HG02798 (cell line): Measurements from ENCODE around the gene BLTP1.
A peak's percentile ranks its signal among the peaks of the same experiment; 100 is the strongest.
"Not testable (repeated sequence)": the region's sequence is repeated elsewhere in the genome, so short reads cannot be mapped to it uniquely, and the experiment has no call there.

ENCODE experiments used
- ATAC-seq: cut with Tn5 transposase; IDR thresholded peaks from one replicate; pipeline ENCODE4 v1.9.1; 2021; ENCODE audit warnings: mild to moderate bottlenecking; ENCODE audit not compliant: unreplicated experiment, poor library complexity

The BLTP1 gene, protein sequence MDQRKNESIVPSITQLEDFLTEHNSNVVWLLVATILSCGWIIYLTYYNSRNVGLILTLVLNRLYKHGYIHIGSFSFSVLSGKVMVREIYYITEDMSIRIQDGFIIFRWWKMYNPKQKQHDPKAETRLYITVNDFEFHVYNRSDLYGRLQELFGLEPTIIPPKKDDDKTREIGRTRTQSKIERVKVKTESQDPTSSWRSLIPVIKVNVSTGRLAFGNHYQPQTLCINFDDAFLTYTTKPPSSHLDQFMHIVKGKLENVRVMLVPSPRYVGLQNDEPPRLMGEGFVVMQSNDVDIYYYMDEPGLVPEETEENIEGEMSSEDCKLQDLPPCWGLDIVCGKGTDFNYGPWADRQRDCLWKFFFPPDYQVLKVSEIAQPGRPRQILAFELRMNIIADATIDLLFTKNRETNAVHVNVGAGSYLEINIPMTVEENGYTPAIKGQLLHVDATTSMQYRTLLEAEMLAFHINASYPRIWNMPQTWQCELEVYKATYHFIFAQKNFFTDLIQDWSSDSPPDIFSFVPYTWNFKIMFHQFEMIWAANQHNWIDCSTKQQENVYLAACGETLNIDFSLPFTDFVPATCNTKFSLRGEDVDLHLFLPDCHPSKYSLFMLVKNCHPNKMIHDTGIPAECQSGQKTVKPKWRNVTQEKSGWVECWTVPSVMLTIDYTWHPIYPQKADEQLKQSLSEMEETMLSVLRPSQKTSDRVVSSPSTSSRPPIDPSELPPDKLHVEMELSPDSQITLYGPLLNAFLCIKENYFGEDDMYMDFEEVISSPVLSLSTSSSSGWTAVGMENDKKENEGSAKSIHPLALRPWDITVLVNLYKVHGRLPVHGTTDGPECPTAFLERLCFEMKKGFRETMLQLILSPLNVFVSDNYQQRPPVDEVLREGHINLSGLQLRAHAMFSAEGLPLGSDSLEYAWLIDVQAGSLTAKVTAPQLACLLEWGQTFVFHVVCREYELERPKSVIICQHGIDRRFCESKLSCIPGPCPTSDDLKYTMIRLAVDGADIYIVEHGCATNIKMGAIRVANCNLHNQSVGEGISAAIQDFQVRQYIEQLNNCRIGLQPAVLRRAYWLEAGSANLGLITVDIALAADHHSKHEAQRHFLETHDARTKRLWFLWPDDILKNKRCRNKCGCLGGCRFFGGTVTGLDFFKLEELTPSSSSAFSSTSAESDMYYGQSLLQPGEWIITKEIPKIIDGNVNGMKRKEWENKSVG (N-terminal part only)

DNA sequence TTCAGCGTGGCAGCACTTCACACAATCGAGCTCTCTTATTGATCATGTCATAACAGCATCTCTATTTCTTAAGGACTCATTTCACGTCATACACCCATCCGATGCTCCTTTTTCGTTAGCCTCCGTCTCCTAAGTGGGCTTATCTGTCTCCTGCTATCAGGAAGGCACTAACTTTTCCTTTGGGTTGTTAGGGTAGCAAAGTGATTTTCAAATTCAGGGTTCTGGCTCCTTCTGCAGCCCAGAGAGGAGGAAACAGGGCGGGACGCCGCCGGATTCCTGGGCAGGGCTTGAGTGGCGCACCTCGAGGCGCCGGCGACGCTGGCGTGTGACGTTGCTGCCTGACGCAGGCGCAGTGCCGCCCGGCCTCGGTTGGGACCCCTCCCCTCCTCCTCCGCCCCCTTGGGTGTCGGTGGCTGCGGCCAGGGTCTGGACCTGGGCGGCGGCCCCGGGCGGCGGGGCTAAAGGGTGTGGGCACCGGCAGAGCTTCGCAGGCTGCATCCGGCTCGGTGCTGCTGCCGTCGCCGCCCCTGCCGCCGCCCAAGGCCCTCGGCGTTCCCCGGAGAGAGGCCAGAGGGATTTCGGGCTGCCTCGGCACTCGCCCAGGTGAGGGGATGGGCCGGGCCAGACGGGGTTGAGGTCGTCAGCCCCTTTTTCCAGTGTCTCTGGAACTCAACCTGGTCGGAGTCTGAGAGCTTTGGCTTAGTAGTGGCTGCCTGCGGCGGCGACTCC lies at the start of gene BLTP1:
TSS of gene BLTP1 (plus strand) at position 350 of the 729 bp plus-strand sequence. CDS start 18,317 bp downstream, outside the sequence.
- ATAC-seq, result peak; percentile 99

DNA sequence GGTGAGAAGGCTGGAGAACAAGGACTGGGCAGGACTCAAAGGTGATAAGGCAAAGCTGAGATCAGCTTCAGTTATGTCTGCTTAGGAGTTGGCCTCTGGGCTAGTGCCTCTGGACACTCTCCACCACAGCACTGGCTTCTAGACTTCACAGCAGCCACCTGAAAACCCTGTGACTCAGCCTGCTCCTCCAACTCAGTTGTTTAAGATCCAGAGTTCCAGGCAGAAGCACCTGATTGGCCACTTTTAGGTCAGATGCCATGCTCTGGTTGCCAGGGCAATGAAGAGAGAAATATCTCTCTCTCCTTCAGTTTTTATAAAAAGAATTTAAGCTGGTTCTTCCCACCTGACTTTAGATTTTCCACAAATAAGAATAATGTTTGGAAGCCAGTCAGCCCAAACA lies 47.9 kb upstream of the BLTP1 start:
- no peak for ATAC-seq

DNA sequence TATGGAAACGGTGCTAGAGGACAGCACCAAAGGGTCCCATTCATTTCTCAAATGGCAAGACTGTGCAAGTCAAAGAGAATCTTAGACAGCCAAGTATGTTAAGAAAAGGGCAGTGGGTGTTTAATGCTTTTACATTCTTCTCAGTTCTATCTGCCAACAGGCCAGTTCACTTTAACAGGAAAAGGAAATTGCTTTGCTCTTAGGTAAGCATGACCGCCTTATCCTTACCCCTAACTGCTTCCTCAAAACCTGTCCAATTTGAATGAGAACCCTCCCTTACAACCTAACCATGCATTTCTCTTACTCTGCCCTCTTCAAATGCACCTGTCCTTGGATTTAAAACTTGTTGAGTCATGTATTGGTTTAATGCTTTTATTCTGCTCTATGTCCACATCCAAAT lies 44.5 kb upstream of the BLTP1 start:
- no peak for ATAC-seq

DNA sequence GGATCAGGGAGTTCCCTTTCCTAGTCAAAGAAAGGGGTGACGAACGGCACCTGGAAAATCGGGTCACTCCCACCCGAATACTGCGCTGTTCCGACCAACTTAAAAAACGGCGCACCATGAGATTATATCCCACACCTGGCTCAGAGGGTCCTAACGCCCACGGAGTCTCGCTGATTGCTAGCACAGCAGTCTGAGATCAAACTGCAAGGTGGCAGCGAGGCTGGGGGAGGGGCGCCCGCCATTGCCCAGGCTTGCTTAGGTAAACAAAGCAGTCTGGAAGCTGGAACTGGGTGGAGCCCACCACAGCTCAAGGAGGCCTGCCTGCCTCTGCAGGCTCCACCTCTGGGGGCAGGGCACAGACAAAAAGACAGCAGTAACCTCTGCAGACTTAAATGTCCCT lies 41.8 kb upstream of the BLTP1 start:
- not testable (repeated sequence) for ATAC-seq

DNA sequence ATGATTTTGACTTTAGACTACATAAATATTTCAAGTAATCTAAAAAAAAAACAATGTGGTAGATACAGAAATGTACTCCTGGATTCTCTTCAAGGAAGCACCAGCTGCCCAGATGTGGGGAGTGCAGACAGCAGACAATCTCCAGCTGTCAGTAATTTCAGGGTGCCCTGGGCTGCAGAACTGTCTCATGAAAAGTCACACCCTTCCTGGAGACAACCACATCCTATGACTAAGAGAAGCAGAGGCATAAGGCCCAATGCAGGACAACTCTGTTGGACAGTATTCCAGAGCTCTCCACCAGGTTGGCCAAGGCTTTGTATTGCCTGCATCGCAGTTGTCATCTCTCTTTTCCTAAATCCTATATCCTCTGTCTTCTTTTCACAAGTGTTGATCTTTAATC lies 34.4 kb upstream of the BLTP1 start:
- no peak for ATAC-seq

DNA sequence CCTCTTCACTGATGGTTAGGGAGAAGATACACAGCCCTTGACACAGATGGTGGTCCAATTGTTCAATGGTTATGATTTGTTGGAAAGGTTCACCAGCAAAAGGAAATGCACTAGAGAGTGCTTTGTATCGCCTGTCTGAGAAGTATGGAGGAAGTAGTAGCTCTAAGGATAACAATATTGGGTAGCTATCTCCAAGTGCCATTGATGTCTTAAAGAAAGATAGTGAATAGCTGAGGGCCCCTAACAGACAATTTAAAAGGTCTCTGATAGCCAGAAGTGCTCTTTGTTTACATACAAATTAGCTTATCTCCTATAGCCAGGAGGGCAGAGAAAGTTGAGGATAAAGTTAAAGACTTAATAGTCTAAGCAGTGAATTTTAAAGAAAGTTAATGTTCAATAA lies 33.9 kb upstream of the BLTP1 start:
- no peak for ATAC-seq

DNA sequence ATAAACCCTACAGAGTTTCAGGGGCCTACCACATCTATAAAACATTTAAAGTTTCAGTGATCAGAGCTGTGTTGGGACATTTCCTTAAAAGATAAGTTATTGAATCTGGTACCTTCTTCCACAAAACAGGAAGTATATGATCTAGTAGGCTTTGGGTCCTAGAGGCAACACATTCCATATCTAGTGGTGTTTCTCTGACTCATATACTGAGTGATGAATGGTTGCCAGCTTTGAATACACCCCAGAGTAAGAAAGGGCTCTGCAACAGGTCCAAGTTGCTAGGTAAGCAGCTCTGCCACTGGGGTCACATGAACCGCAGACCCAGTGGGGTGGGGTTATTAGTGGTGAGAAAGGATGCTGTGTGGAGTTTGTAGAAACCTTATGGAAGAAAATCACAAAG lies 32.4 kb upstream of the BLTP1 start:
- no peak for ATAC-seq

DNA sequence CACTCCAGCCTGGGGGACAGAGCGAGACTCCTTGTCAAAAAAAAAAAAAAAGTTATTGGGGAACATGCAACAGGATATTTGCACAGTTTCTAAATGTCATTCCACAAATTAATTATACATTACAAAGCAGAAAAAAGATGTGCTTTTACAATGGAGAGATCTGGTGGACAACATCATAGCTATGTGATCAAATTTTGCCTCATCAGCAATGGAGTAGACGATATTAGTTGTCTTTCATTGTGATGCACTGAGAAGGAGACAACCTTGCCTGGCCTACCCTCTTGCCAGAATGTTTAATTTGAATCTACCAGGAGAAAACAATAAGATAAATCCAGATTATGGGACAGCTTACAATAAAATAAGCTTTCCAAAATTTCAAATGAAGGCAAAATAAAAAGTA lies 30.5 kb upstream of the BLTP1 start:
- ATAC-seq, result no peak

DNA sequence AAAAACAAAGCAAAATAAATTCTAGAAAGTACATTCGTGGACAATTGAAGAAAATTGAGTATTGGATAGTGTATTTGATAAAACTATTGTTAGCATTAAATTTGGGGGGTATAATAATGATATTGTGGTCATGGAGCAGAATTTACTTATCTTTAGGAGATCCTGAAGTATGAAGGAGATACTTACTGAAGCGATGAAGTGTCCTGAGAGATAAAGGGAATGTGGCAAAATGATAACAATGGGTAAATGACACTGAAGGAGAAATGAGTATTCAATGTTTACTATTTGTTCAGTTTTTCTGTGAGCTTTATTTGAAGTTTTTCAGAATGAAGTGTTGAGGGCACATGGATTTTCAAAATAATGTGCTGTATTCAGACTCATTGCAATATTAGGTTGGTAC lies 30.0 kb upstream of the BLTP1 start:
- no peak for ATAC-seq

DNA sequence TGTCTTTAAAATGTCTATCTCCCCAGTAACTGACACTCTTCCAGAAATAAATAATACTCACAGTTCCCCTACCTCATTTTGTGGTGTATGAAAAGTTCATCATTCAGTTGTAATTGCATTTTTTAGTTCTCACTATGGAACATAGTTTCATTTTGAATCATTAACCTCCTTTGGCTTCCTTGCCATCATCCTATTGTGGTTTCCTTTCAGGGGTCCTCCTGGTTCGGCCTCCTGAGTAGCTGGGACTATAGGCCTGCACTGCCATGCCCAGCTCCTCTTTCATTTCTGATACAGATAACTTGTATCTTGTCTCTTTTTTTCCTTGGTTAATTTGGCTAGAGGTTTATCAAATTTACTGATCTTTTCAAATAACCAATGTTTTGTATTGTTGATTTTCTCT lies 23.1 kb upstream of the BLTP1 start:
- ATAC-seq, result no peak

DNA sequence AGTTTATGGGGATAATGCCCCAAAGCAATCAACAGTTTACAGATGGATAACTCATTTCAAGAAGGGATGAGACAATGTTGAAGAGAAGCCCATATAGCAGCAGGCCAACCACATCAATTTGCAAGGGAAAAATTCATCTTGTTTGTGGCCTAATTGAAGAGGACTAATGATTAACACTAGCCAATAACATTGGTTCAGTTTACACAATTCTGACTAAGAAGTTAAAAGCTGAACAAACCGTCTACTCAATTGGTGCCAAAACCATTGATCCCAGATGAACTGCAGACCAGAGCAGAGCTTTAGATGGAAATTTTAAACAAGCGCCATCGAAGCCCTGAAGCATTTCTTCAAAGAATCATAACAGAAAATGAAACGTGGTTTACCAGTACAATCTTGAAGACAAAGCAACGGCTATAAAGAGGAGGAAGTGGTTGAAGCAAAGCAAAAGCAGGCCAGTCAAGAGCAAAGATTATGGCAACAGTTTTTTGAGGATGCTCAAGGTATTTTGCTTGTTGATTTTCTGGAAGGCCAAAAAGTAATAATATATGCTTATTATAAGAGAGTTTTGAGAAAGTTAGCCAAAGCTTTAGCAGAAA lies 20.5 kb upstream of the BLTP1 start:
- ATAC-seq, result peak; percentile 49

DNA sequence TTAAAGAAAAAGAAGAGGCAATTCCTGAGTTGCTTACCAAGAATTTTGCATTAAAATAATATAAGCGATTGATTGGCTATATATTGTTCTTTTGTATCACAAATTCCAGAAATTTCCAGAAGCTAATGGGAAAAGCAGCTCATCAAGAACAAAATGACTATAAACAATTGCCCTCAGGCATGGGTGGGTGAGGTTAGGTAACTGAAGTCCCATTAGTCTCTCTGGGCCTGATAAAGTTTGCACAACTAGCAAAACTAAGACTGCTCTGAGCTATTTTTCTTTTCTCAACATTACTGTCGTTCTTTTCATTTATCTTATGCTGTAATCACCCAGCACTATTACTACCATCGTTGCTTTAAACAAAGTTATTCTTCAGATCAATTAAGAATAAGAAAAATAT lies 19.2 kb upstream of the BLTP1 start:
- ATAC-seq, result no peak

DNA sequence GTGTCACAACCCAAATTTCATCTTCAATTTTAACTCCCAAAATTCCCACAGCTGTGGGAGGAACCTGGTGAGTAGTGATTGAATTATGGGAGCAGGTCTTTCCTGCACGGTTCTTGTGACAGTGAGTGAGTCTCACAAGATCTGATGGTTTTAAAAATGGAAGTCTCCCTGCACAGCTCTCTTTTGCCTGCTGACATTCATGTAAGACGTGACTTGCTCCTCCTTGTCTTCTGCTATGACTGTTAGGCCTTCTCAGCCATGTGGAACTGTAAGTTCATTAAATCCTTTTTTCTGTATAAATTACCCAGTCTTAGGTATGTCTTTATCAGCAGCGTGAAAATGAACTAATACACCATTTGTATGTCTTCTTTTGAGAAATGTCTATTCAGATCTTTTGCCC lies 13.0 kb upstream of the BLTP1 start:
- ATAC-seq, result no peak

DNA sequence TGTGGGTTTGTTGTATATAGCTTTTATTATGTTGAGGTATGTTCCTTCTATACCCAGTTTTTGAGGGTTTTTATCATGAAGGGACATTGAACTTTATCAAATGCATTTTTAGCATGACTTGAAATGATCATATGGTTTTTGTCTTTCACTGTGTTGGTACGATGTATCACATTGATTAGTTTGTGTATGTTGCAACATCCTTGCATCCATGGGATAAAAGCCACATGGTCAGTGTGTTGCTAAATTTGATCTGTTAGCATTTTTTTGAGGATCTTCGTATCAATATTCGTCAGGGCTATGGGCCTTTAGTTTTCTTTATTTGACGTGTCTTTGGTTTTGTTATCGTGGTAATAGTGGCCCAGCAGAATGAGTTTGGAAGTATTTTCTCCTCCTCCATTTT lies 11.3 kb upstream of the BLTP1 start:
- ATAC-seq, result no peak

DNA sequence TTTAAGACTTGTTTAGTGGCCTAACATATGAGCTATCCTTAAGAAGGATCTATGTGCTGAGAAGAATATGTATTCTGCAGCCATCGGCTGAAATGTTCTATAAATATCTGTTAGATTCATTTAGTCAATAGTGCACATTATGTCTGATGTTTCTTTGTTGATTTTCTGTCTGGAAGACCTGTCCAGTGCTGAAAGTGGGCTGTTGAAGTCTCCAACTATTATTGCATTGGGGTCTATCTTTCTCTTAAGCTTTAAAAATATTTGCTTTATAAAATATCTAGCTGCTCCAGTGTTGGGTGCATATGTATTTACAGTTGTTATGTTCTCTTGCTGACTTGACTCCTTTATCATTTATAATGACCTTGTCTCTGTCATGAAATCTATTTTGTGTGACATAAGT lies 9.4 kb upstream of the BLTP1 start:
- ATAC-seq, result no peak

DNA sequence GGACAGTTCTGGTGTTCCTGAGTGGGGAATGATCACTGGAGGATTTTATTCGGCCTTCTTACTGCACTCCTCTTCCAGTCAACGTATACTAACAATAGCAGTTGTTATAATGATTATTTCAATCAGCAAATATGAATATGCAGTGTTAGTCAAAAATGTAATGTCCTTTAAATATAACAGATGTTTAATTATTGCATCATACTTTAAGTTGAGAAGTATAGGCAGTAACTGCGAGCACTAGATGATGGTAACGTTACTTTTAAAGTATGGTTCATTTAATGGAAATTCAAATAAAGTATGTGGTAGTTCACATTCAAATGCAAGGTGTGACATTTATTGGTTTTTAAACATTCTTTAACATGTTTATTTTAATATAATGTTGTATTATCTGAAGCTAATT lies 5.5 kb upstream of the BLTP1 start:
- ATAC-seq, result no peak

DNA sequence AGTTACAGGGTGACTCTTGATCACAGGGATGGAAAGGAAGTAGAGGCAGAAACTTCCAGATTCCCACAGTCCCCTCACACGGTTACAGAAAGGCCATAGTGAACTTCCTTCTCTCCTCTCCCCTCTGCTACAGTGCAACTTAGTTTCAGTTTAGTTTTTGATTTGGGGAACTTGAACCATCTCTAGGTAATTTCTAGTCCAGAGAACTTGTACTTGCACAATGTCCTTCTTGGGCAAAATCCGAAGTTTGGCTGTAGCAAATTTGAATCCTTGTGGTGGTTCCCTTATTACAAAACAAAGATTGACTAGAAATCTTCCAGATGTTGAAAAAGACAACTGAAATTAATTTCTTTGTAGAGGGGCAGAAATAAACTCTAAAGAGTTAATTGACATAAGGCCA lies 1.2 kb upstream of the BLTP1 start:
- no peak for ATAC-seq

DNA sequence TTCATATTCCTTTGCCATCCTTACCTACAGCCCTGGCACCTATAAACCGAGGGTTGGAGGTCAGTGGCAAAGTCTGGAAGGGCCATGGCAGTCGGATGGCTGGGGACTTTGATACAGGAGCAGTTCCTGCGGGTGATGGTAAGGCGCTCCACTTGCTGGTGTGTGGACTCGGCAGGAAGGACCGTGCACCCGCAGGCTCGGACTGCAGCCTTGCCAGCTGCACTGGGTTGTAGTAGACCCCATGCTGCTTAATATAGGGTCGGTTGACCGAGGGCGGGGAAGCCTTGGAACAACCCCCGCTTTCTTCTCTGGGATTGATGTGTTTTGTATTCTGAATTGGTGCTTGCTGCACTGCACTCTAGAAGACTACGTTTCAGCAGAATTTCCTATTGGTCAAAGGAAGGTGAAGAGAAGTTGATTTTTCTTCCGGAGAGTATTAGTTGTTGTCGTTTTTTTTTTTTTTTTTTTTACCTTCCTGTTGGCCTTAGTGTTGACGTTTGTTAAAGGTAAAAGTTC lies 638 bp downstream of the BLTP1 start:
- peak; percentile 33 for ATAC-seq

DNA sequence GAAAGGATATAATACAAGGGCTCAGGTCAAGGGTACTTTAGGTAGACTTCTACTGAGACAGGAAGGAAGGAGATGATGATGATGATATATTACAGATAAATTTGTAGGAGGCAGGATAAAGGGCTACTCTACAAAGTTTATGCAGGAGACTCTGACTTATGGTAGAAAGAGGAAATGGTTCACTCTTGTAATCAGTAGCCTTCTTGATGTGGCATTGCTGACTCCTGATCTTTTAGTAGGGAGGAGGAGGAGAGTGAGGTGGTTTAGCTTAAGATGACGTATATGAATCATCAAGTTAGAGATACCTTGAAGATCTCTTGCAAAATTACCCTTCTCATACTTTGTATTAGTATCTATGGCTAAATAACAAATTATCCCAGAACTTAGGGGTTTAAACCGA lies 4.7 kb downstream of the BLTP1 start:
- ATAC-seq, result no peak

DNA sequence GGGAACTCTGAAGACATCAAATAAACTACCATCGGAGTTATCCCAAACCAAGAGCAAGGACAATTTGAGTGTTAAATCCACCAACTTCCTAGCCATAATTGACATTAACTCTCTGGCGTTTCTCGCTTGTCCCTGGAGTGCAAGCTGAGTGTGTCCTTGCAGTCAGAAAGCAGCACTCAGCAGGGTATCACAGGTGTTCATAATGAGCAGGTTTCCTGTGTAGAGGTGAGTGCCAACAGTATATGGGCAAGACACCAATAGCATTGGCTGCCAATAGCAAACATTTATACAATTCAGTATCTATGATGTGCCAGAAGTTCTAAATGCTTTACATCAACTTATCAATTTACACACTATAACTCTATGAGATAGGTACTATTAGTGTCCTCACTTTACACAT lies 11.2 kb downstream of the BLTP1 start:
- ATAC-seq, result no peak
